Right hindlimb (tissue), 1 donor: Measurements from ENCODE around the gene UTF1.
"Not testable (repeated sequence)": the region's sequence is repeated elsewhere in the genome, so short reads cannot be mapped to it uniquely, and the experiment has no call there.

Experiments used
- DNase-seq: peaks from one replicate; pipeline ENCODE4 v3.0.0-alpha.2; 2018

UTF1 gene

GRCh38 chr10:133229265-133230043 lies 563 bp upstream of the UTF1 start:
- no peak for DNase-seq

- no peak for DNase-seq
These were observed 574 bp downstream of the UTF1 start for GRCh38 chr10:133230387-133231195.

DNA sequence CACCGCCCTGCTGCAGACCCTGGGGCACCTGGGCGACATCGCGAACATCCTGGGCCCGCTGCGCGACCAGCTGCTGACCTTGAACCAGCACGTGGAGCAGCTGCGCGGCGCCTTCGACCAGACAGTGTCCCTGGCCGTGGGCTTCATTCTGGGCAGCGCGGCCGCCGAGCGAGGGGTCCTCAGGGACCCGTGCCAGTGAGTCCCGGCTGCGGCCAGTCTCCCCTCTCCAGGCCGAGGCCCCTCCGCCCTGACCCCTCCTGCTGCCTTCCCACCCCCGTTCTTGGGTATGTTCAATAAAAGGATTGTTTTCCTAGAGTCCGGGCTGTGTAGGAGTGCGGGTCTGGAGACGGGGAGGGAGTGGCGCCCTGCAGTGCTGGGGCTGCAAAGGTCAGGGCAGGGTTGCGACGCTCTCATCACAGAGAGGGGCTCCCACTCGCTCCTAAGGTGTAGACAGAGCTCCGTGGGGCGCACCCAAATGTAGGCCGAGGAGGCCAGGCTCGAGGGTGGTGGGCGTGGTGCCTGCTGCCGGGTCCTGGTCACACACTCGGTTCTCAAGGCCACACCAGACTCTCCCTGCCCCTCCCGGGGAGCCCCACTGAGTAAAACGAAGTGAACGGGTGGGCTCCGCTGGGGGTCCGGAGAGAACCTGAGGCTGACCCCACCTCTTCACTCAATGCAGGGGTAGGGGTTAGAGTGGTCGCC lies 1.4 kb downstream of the UTF1 start:
- no peak for DNase-seq

- no peak for DNase-seq
These were observed 2.0 kb downstream of the UTF1 start for GRCh38 chr10:133231946-133232574.

DNA sequence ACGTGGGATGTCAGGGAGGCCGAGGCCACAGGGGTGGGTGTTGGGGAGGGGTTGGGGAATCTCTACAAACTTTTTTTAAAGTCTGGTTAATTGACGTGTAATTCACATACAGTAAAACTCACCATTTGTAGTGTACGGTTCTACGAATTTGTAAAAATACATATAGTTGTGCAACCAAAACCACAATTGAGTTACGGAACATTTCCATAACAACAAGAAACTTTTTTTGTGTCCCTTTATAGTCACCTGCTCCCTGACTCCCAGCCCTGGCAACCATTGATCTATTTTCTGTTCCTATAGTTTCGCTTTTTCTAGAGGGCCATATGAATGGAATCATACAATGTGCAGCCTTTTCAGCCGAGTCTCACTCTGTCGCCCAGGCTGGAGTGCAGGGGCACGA lies 4.8 kb downstream of the UTF1 start:
- DNase-seq, result not testable (repeated sequence)

DNA sequence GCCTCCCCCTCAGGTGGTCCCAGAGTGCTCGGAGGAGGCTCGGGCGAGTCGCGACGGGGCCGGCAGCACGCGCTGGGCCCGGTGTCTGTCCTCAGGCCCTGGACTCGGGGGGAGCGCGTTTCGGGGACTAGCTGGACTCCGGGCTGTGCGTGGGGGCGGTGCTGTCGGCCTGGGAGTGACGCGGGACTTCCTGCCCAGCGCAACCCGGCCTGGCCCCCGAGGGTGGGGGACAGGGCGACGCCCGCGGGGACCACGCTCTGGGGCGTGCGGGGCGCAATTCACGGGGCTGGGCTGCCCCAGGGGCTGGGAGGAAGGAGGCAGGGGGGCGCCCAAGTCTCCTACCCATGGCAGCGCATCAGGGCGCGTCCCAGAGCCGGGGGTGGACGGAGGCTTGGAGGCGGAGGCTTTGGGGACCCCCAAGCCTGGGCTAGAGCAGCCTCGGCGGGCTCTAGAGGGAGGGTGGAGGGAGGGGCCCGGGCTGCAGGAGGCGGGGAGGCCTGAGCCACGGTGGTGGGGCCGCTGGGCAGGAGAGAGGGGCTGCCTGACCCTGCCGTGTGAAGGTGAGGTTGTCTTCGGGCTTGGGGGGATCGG lies 5.3 kb downstream of the UTF1 start:
- DNase-seq, result no peak

- no peak for DNase-seq
These were observed 5.9 kb downstream of the UTF1 start for GRCh38 chr10:133235932-133236331.

GRCh38 chr10:133236401-133237240 lies 6.6 kb downstream of the UTF1 start:
- no peak for DNase-seq

- no peak for DNase-seq
These were observed 7.2 kb downstream of the UTF1 start for GRCh38 chr10:133237241-133237587.

GRCh38 chr10:133237588-133238465 lies 7.8 kb downstream of the UTF1 start, which contains the start of gene VENTX:
Gene VENTX (plus strand): TSS chr10:133237855. CDS start chr10:133237915, 60 bp downstream.
- DNase-seq, result no peak

- no peak for DNase-seq
These were observed 8.4 kb downstream of the UTF1 start for GRCh38 chr10:133238466-133238804.

DNA sequence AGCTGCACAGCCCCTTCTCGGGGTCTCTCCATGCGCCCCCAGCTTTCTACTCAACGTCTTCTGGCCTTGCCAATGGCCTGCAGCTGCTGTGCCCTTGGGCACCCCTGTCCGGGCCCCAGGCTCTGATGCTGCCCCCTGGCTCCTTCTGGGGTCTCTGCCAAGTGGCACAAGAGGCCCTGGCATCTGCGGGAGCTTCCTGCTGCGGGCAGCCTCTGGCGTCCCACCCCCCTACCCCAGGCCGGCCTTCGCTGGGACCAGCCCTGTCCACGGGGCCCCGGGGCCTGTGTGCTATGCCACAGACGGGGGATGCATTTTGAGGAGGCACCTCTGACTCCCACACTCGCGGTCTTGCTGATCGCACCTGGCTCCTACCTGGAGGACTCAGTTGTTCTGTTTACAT lies 10.0 kb downstream of the UTF1 start:
- no peak for DNase-seq

GRCh38 chr10:133241501-133242205 lies 11.6 kb downstream of the UTF1 start:
- DNase-seq, result no peak

DNA sequence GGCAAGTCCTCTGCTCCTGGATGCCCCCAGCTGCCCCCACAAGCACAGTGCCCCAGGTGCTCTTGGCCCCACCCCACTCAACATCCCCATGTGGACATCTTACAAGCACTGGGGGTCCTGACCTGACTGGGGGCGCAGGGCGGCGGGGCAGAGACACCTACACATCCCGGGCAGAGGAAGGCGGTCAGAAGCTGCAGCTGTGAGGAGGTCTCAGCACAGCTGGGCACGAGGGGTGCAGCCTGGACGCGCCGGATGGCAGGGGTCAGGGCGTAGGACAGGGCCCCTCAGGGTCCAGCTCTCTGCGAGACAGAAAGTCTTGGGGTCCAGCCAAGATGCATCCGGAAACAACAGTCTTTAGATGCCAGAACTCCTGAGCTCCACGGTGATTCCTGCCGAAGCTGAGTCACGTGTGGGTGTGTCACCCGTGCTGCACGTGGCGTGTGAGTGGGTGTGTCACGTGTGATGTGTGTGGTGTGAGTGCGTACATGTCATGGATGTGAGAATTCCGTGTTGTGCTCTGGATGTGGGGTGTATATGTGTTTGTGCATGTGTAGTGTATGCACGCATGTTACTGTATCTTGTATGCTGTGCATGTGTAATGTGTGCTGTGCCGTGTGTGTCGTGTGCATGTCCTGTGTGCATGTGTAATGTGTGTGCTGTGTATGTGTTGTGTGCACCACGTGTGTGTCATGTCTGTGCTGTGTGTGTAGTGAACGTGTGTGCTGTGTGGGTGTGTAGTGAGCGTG lies 12.8 kb downstream of the UTF1 start:
- DNase-seq, result no peak

- DNase-seq, result no peak
These were observed 13.6 kb downstream of the UTF1 start for GRCh38 chr10:133243593-133243992.

DNA sequence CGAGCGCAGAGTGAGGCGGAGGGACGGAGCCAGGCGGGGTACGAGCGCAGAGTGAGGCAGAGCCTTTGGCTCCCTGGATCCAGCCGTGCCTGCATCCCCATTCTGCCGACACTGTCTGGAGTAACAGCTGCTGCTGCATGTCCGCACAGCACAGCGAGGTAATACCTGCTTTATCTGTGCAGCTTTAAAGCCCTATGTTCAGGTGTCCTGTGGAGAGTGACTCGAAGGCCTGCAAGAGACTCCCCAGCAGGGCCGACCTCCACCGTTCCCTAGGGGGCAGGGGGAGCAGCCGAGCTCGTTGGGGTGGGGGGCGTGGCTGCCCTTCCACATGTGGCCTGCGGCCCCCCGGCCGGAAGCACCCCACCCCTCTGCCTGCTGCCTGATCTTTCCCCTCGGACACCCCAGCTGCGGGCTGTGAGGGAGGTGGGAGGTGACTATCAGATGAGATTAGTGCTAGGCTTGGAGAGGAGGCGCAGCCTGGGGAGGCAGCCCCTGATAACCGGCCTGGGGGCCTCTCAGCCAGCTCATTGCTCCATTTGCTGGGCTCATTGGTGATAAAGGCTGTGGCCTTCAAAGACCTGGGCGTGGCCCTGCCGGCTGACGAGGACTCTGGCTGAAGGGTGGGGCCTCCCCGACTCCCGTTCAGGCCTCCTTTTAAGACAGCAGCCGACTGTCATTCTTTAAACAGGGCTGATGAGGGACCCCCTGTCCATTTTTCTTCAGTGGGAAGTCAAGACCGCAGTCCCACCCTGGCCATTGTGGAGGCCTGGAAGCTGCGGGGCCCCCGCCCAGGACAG lies 15.6 kb downstream of the UTF1 start:
- DNase-seq, result no peak

- DNase-seq, result no peak
These were observed 16.2 kb downstream of the UTF1 start for GRCh38 chr10:133246236-133246626.

GRCh38 chr10:133247681-133248333 lies 17.8 kb downstream of the UTF1 start:
- DNase-seq, result no peak
